PFSK-1 (cell line): Measurements from ENCODE around the gene S100A12.

Experiments used
- FOXP2 ChIP-seq: optimal IDR thresholded peaks from 2 replicates; pipeline ENCODE3; 2011; ENCODE audit warnings: borderline replicate concordance, control low read depth, inconsistent platforms; ENCODE audit not compliant: insufficient read depth; ENCODE audit errors: extremely low read length, extremely low read depth
- POLR2AphosphoS5 ChIP-seq: IDR thresholded peaks from 2 replicates; pipeline ENCODE4 v1.6.1; 2012; ENCODE audit warnings: low read depth, mild to moderate bottlenecking, control low read depth, low read length, moderate library complexity
- SIN3A ChIP-seq: IDR thresholded peaks from 2 replicates; pipeline ENCODE4 v1.6.1; 2012; ENCODE audit warnings: mild to moderate bottlenecking, low read length, moderate library complexity, borderline replicate concordance; ENCODE audit not compliant: insufficient read depth
- TAF1 ChIP-seq: IDR thresholded peaks from 2 replicates; pipeline ENCODE4 v1.6.1; 2012; ENCODE audit warnings: low read length, control low read depth, borderline replicate concordance; ENCODE audit not compliant: insufficient read depth
- TF ChIP-seq, protein P1 (sequence below), 2 experiments: IDR thresholded peaks; 2 replicates each; pipeline versions ENCODE4 v1.6.1 to v1.8.0; 2011 to 2012; ENCODE audit warnings: low read depth in 2 of 2, low read length in 2 of 2, control low read depth in 1 of 2, inconsistent platforms in 1 of 2, mild to moderate bottlenecking in 1 of 2, moderate library complexity in 1 of 2; ENCODE audit not compliant: insufficient read depth in 1 of 2

GRCh38 chr1:153344718-153345025 is 30.7 kb downstream of the S100A12 start:
- TF ChIP-seq POLR2AphosphoS5 (no peak), TAF1 (no peak), FOXP2 (no peak), SIN3A (no peak)
- TF ChIP-seq, protein P1, sequence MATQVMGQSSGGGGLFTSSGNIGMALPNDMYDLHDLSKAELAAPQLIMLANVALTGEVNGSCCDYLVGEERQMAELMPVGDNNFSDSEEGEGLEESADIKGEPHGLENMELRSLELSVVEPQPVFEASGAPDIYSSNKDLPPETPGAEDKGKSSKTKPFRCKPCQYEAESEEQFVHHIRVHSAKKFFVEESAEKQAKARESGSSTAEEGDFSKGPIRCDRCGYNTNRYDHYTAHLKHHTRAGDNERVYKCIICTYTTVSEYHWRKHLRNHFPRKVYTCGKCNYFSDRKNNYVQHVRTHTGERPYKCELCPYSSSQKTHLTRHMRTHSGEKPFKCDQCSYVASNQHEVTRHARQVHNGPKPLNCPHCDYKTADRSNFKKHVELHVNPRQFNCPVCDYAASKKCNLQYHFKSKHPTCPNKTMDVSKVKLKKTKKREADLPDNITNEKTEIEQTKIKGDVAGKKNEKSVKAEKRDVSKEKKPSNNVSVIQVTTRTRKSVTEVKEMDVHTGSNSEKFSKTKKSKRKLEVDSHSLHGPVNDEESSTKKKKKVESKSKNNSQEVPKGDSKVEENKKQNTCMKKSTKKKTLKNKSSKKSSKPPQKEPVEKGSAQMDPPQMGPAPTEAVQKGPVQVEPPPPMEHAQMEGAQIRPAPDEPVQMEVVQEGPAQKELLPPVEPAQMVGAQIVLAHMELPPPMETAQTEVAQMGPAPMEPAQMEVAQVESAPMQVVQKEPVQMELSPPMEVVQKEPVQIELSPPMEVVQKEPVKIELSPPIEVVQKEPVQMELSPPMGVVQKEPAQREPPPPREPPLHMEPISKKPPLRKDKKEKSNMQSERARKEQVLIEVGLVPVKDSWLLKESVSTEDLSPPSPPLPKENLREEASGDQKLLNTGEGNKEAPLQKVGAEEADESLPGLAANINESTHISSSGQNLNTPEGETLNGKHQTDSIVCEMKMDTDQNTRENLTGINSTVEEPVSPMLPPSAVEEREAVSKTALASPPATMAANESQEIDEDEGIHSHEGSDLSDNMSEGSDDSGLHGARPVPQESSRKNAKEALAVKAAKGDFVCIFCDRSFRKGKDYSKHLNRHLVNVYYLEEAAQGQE (IDR thresholded peaks at IDR 0.05; ENCODE audit: insufficient read depth in 1 of 2, low read depth in 2 of 2, low read length in 2 of 2) = no peak
